H9 (cell line): Measurements from ENCODE around the gene TSEN15. TPM values are rescaled to one million over a fixed set of nuclear protein-coding genes. Genes with fewer than 3 reads are reported as not detected.

Experiments
- DNase-seq: peaks from one replicate; pipeline ENCODE4 v3.0.0-alpha.2; 2017
- H2AFZ ChIP-seq: one replicate; pipeline ENCODE4 v1.6.1; 2013; ENCODE audit warnings: mild to moderate bottlenecking, low read length, control low read depth, moderate library complexity
- H2AK5ac ChIP-seq: 2 replicates; pipeline ENCODE4 v1.6.1; 2013; ENCODE audit warnings: low read length, control low read depth, mixed read lengths; ENCODE audit not compliant: insufficient read length
- H2BK120ac ChIP-seq: one replicate; pipeline ENCODE4 v1.6.1; 2013; ENCODE audit warnings: low read depth, mild to moderate bottlenecking, low read length, control low read depth, inconsistent platforms; ENCODE audit not compliant: poor library complexity, severe bottlenecking
- H2BK12ac ChIP-seq: 2 replicates; pipeline ENCODE4 v1.6.1; 2013; ENCODE audit warnings: low read length, control low read depth, mixed read lengths, low read depth; ENCODE audit not compliant: insufficient read length
- H2BK15ac ChIP-seq: 2 replicates; pipeline ENCODE4 v1.6.1; 2013; ENCODE audit warnings: low read depth, low read length, control low read depth
- H2BK20ac ChIP-seq: one replicate; pipeline ENCODE4 v1.6.1; 2013; ENCODE audit warnings: low read depth, mild to moderate bottlenecking, low read length, control low read depth, inconsistent platforms; ENCODE audit not compliant: poor library complexity, severe bottlenecking
- H2BK5ac ChIP-seq: 2 replicates; pipeline ENCODE4 v1.6.1; 2013; ENCODE audit warnings: low read length, control low read depth, mixed read lengths; ENCODE audit not compliant: insufficient read length
- H3K14ac ChIP-seq: 2 replicates; pipeline ENCODE4 v1.6.1; 2013; ENCODE audit warnings: low read length, control low read depth; ENCODE audit not compliant: insufficient read depth
- H3K18ac ChIP-seq: 2 replicates; pipeline ENCODE4 v1.6.1; 2013; ENCODE audit warnings: low read depth, mild to moderate bottlenecking, mixed read lengths, low read length, control low read depth; ENCODE audit not compliant: insufficient read length
- H3K23ac ChIP-seq: 2 replicates; pipeline ENCODE4 v1.6.1; 2013; ENCODE audit warnings: low read length, control low read depth, mixed read lengths, low read depth; ENCODE audit not compliant: insufficient read length
- H3K23me2 ChIP-seq: 2 replicates; pipeline ENCODE4 v1.6.1; 2013; ENCODE audit warnings: low read depth, mild to moderate bottlenecking, mixed read lengths, low read length, control low read depth; ENCODE audit not compliant: insufficient read length, poor library complexity, severe bottlenecking
- H3K27ac ChIP-seq: 2 replicates; pipeline ENCODE4 v1.5.1; 2013; ENCODE audit warnings: low read length, control low read depth, mixed read lengths, low read depth; ENCODE audit not compliant: insufficient read length
- H3K27me3 ChIP-seq: 2 replicates; pipeline ENCODE4 v1.6.1; 2013; ENCODE audit warnings: low read length, control low read depth, inconsistent platforms; ENCODE audit not compliant: insufficient read depth
- H3K4ac ChIP-seq: 2 replicates; pipeline ENCODE4 v1.6.1; 2013; ENCODE audit warnings: low read depth, mild to moderate bottlenecking, control low read depth, inconsistent platforms, low read length, moderate library complexity
- H3K4me1 ChIP-seq: 2 replicates; pipeline ENCODE4 v1.6.1; 2013; ENCODE audit warnings: low read length, control low read depth, inconsistent platforms; ENCODE audit not compliant: insufficient read depth
- H3K4me2 ChIP-seq: 2 replicates; pipeline ENCODE4 v1.6.1; 2013; ENCODE audit warnings: low read length, control low read depth, mixed read lengths; ENCODE audit not compliant: insufficient read length, insufficient read depth
- H3K56ac ChIP-seq: 2 replicates; pipeline ENCODE4 v1.6.1; 2013; ENCODE audit warnings: low read depth, mild to moderate bottlenecking, mixed read lengths, low read length, control low read depth; ENCODE audit not compliant: insufficient read length
- H3K79me1 ChIP-seq: 2 replicates; pipeline ENCODE4 v1.6.1; 2013; ENCODE audit warnings: low read depth, mild to moderate bottlenecking, moderate library complexity, low read length, control low read depth, inconsistent platforms; ENCODE audit not compliant: insufficient read depth, poor library complexity, severe bottlenecking
- H3K79me2 ChIP-seq: 2 replicates; pipeline ENCODE4 v1.6.1; 2013; ENCODE audit warnings: low read length, control low read depth, inconsistent platforms; ENCODE audit not compliant: insufficient read depth
- H3K9ac ChIP-seq: 2 replicates; pipeline ENCODE4 v1.6.1; 2013; ENCODE audit warnings: low read length, control low read depth, mixed read lengths; ENCODE audit not compliant: insufficient read length; ENCODE audit errors: extremely low read depth
- H3K9me3 ChIP-seq: one replicate; pipeline ENCODE4 v1.6.1; 2013; ENCODE audit warnings: low read depth, low read length, inconsistent platforms; ENCODE audit not compliant: control insufficient read depth
- H3T11ph ChIP-seq: one replicate; pipeline ENCODE4 v1.6.1; 2013; ENCODE audit warnings: mild to moderate bottlenecking, low read length, control low read depth, inconsistent platforms
- H4K20me1 ChIP-seq: one replicate; pipeline ENCODE4 v1.6.1; 2013; ENCODE audit not compliant: control insufficient read depth, insufficient read length, insufficient read depth
- H4K5ac ChIP-seq: 2 replicates; pipeline ENCODE4 v1.6.1; 2013; ENCODE audit warnings: low read depth, mild to moderate bottlenecking, mixed read lengths, low read length, control low read depth; ENCODE audit not compliant: insufficient read length
- H4K8ac ChIP-seq: replicated peaks from 2 replicates; pipeline ENCODE4 v1.6.1; 2013; ENCODE audit warnings: low read length, control low read depth, mixed read lengths, low read depth; ENCODE audit not compliant: insufficient read length
- H4K91ac ChIP-seq: 2 replicates; pipeline ENCODE4 v1.6.1; 2013; ENCODE audit warnings: low read depth, mild to moderate bottlenecking, moderate library complexity, mixed read lengths, low read length, control low read depth; ENCODE audit not compliant: insufficient read length
- H3K27ac Mint-ChIP-seq, 3 experiments: 2 replicates in 2 of 3; 3 replicates in 1 of 3; pipeline ENCODE4 v1.8.0; 2020 to 2021; ENCODE audit warnings: mixed read lengths in 3 of 3, mild to moderate bottlenecking in 1 of 3, moderate library complexity in 1 of 3
- H3K27me3 Mint-ChIP-seq: 2 replicates; pipeline ENCODE4 v1.8.0; 2021; ENCODE audit warnings: low read depth, mild to moderate bottlenecking, moderate library complexity, mixed read lengths
- H3K36me3 Mint-ChIP-seq, 3 experiments: 2 replicates in 2 of 3; 3 replicates in 1 of 3; pipeline ENCODE4 v1.8.0; 2020 to 2021; ENCODE audit warnings: low read depth in 3 of 3, mixed read lengths in 3 of 3; ENCODE audit not compliant: insufficient read depth in 1 of 3
- H3K4me1 Mint-ChIP-seq, 2 experiments: 2 replicates each; pipeline ENCODE4 v1.8.0; 2020; ENCODE audit warnings: mixed read lengths in 2 of 2
- H3K4me3 Mint-ChIP-seq, 2 experiments: 2 replicates in 1 of 2; 3 replicates in 1 of 2; pipeline ENCODE4 v1.8.0; 2020 to 2021; ENCODE audit warnings: mild to moderate bottlenecking in 2 of 2, mixed read lengths in 2 of 2, moderate library complexity in 1 of 2
- H3K9me3 Mint-ChIP-seq, 2 experiments: 2 replicates in 1 of 2; 3 replicates in 1 of 2; pipeline ENCODE4 v1.8.0; 2020; ENCODE audit warnings: mild to moderate bottlenecking in 2 of 2, mixed read lengths in 2 of 2, moderate library complexity in 1 of 2
- CTCF ChIP-seq: fragments of 200-600 bp; sonication (generic); conservative IDR thresholded peaks from 3 replicates; pipeline ENCODE4 v1.8.0; 2021; ENCODE audit warnings: antibody characterized with exemption, mild to moderate bottlenecking
- WGBS: extraction: QIAGEN DNeasy Blood & Tissue Kit; methylation state at CpG from one replicate; pipeline ENCODE4 v1.1.7; 2013; ENCODE audit warnings: missing lambda C conversion rate, low lambda C conversion rate, mixed read lengths; ENCODE audit not compliant: insufficient read length; ENCODE audit errors: extremely low coverage; 5-methylcytosine and 5-hydroxymethylcytosine counted together
- total RNA-seq: library from RNA; stranded (reverse); gene quantifications from 2 replicates; pipeline ENCODE4 v1.2.1, GENCODE V29; 2021

The TSEN15 gene
- total RNA-seq, 1 experiment from 2014 or later: 21.9 TPM

- Histone ChIP-seq H4K91ac (no peak overlapping the region), H2BK15ac (no peak overlapping the region), H3K14ac (no peak overlapping the region), H3K27ac (no peak overlapping the region), H4K5ac (no peak overlapping the region), H2BK12ac (no peak overlapping the region), H3K56ac (no peak overlapping the region), H3K79me1 (no peaks in the 10 kb centered on the region), H4K8ac (no peak overlapping the region), H2AK5ac (no peak overlapping the region), H3K4ac (no peak overlapping the region), H3K4me2 (no peak overlapping the region), H3K9me3 (no peaks in the 10 kb centered on the region), H2BK20ac (no peak overlapping the region), H3K18ac (no peak overlapping the region), H3K4me1 (peaks cover 6% of the 10 kb centered on the region), H3K23ac (no peak overlapping the region), H3K9ac (no peak overlapping the region), H2BK5ac (no peak overlapping the region), H3K79me2 (no peaks in the 10 kb centered on the region), H3K27me3 (peaks cover 7% of the 10 kb centered on the region; the same call in 1 of the 2 replicates), H3T11ph (no peak overlapping the region), H2AFZ (no peak overlapping the region), H2BK120ac (no peak overlapping the region), H3K23me2 (peaks cover 2% of the 10 kb centered on the region), H4K20me1 (no peaks in the 10 kb centered on the region)
- TF ChIP-seq CTCF: no peak
- no peak for DNase-seq
- Mint-ChIP-seq H3K4me1 (peaks cover 14 to 18% of the 10 kb centered on the region in 2 experiments), H3K27ac (no peak overlapping the region), H3K9me3 (no peaks in the 10 kb centered on the region), H3K36me3 (no peaks in the 10 kb centered on the region), H3K27me3 (peaks cover 92% of the 10 kb centered on the region), H3K4me3 (no peak overlapping the region)
- no CpG with 5 or more reads among the region's 1 CpG for WGBS
Observed at GRCh38 chr1:184031092-184031408, 20.5 kb upstream of the TSEN15 start.
